GM18858 (cell line): ENCODE results near the gene TRANK1.

Source experiments
- ATAC-seq: cut with Tn5 transposase; IDR thresholded peaks from one replicate; pipeline ENCODE4 v1.9.1; 2021; ENCODE audit not compliant: unreplicated experiment

Gene TRANK1

DNA sequence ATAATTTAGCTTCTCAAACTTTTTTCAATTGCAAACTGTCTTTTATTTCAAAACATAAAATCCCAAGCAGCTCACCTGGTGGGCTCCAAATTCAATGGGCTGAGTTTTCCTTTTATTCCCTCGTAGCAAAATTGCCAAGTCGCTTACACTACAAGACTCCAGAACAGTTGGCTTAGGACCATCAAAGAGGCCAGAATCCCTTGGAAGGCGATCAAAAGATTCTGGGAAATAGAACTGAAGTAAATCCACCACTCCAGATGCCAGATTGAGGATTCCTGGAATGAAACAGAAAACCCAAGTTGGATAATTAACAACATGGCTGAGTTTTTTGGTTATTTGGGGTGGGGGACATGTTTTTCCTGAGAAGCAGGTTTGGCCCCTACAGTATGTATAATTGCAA, 92.8 kb downstream of the TRANK1 start:
- no peak for ATAC-seq

DNA sequence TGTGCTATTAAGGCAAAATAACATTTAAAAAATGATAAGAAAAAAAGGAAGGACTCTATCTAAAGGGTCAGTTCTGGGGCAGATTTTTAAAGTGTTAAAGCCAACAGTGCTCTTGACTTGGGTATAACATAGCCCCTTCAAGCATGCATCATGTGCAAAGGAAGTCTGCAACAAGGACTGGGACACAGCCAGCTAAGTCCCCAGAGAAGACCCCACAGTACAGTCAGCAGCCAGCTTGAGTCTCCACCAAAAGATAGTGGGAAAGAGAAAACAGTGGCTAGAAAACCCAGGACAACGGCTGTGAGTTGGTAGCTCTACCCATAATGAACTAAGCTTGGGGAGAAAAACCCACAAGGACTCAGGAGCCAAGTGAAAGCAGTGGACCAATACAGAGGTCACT, 94.1 kb downstream of the TRANK1 start:
- ATAC-seq: no peak

GRCh38 chr3:36846406-36846805, 98.4 kb downstream of the TRANK1 start:
- no peak for ATAC-seq

DNA sequence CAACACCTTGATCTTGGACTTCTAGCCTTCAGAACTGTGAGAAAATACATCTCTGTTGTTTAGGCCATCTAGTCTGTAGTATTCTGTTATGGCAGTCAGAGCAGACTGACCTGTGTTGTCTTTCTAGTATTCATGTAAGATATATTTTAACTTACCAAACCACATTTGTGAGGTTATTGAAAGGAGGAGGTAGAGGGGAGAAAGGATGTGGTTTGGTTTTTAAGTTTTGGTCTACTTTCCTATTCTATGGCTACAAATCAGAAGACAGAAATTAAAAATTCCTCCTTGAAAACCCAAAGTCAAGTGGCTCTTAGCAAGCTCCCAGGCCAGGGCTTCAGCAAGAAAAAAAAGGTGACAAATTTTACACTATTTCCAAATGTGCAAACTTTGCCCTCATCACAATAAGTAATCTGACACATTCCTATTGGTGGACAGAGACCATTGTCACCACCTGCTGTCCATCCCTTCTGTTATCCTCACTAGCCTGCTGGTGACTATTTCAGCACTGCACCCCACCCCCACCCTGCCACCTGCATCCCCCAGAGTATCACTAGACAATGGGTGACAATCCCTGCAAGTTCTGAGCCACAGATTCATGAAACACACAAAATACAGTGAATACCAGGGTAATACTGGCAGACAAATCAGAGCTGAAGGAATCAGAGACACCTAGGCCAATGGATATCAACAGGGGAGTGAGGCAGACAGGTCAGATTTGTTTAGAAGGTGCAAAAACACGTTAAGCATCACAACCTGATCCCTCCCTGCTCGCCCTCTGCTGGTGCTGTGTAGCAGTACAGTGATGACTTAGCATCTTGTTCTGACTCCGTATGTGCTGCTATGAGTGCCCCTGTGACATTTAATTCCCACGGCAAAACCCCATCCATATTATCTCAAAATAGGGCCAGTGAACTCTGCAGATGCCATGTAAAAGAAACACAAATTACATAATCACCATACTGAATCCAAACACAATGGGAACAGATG, 101.5 kb downstream of the TRANK1 start:
- ATAC-seq: peak; percentile 70

DNA sequence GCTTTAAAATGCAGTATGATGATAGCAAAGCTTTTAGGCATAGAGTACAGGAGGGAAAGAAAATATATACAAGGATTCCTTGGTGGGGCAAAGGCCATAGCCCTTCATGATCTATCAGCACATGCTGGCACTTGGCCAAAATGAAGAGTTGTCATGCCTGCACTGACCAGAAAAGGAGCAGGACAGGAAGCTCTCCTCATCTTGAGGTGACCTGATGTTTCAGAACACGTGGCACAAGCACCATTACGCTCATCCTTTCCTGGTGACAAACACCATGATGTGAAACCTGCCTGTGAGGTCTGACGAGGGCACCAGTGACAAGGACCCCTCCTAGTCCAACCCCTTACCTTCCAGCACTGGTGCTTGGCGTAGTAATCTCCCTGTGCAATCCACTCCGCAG, 102.6 kb downstream of the TRANK1 start:
- no peak for ATAC-seq

DNA sequence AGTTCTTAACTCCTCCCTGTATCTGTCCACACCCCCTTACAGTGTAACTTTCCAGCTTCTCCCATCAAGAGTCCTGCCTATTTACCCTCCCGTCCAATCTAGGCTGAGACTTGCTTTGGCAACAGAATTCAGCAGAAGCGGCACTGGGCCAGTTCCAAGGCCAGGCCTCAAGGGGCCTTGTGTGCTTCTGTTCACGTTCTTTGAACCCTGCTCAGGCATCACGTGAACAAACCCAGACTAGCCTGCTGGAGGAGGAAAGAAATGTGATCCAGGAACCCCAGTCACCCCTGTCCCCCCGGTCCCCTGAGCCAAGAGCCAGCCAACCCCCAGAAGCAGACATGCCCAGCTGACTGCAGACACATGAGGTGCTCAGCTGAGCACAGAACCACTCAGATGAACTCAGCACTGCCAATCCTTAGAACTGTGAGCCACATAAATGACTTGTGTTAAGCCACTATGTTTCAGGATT, 104.4 kb downstream of the TRANK1 start:
- no peak for ATAC-seq

- ATAC-seq: no peak
Observed at GRCh38 chr3:36837089-36837488, 107.8 kb downstream of the TRANK1 start.

GRCh38 chr3:36833160-36833814, 111.6 kb downstream of the TRANK1 start:
- ATAC-seq: no peak

DNA sequence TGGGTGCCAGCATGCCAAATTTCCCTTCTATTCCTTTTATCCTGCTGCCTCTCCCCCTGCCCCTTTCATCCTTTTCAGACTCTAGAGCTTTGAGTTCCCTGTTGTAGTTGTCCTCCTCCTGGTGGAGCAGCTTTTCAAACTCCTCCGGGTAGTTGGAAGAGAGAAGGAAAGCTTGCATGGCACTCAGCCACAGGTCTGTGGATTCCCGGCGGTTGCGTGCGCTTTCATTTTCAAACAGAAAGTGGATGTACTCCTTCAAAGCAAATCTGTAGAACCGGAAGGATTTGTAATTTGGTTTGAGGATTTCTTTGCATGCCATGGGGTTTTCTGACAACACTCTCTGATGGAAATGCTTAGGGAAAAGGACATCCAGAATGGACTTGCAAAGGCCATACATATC, 112.4 kb downstream of the TRANK1 start:
- no peak for ATAC-seq

- no peak for ATAC-seq
Observed at GRCh38 chr3:36827133-36827532, 117.7 kb downstream of the TRANK1 start.

DNA sequence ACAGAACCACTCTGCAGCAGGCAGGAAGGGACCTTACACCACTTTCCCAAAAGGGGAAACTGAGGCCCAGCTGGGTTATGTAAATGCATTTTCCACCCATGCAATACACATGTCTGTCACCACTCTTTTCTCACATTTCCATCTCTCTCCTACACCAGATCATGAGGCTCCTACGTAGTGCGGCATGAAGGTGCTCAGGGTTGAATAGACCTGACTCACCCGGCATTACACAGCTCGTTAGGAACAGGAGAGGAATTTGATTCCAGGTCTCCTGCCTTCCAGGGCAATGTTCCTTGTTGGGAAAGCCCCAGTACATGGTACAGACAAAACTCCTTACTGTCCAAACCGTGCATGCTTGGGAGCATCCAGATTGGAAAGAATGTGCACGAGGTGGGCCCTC, 118.6 kb downstream of the TRANK1 start:
- ATAC-seq: no peak

DNA sequence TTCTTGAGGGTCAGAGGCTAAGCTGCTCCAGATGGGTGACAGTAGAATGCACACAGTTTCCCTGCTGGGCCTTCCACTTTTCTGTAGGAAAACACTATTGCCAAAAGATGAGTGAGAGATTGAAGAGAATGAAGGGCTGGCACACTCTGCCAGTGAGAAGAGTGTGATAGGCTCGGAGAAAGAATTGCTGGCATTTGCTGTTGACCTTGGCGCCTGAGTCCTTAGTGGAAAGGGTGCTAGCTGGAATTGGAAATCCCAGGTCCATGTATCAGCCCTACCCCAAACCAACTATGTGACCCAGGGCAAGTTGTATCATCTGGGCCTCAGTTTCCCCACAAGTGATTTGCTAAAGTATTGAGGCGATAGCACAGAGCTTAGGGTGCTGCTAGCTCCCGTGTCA, 120.4 kb downstream of the TRANK1 start:
- no peak for ATAC-seq

- ATAC-seq: no peak
Observed at GRCh38 chr3:36823806-36824205, 121.0 kb downstream of the TRANK1 start.

DNA sequence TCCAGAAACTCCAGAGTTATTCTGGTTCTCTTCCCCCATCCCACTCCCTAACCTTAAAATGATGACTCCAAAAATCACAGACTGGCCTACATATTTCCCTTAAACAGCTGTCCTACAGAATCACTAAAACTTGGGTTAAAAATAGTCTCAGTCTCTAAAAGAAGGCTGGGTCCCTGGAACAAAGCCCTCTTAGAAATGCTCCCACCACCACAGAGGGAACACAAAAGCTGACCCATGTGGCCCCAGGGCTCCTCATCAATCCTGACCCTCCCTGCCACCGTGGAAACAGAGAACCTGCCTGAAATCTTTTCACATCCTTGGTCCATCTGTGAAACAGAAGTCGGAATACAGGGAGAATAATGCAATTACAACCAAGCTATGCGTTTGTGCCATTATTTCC, 124.8 kb downstream of the TRANK1 start:
- ATAC-seq: no peak

DNA sequence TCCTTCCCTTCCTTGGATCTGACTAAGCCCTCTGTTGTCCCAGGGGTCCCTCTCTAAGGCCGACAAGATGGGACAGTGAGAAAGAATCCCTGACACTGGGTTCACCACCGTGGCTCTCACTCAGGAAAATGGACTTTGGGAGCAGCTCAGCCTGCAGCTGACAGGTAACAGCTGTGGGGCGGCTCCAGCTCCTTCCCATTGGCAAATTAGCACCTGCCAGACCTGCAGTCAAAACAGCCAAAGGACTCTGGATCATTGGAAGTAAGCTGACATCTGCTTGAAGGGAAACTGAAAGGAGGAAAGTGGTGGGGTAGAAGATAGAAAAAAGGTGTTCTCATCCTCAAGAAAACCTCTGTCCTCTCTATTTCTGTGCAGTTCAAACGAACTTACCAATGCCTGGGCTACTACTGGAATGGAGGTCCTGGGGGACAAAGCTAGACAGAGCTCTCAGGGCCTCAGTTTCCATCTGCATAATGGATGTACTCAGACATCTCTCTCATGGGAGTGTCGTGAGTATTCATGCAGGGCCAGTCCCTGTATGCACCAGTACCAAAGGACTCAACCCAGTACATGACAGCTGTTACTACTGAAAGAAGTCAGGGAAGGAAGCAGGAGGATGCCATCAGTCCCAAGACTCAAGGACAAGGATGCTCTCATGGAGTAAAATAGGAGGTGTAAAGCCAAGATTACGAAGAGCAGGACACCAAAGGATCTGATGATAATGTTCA, 126.9 kb downstream of the TRANK1 start:
- ATAC-seq: no peak

DNA sequence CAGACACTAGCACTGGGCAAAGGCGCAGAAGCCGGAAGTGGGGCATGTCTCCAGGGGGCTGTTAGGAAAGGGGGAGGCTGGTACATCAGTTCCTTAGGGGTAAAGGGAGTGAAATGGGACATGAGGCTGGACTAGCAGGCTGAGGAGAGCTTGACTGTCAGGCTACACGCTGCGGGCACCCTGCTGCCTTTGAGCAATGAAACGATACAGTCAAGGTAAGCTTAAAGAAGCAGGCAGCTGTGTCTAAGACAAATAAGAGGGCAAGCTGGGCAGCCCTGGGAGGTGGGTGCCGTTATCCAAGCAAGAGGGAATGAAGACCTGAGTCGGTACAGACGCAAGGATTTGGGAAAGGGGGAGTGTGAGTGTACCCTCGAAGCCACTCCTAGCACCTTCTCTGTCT, 129.5 kb downstream of the TRANK1 start:
- ATAC-seq: no peak

GRCh38 chr3:36814776-36815175, 130.1 kb downstream of the TRANK1 start:
- ATAC-seq: no peak

DNA sequence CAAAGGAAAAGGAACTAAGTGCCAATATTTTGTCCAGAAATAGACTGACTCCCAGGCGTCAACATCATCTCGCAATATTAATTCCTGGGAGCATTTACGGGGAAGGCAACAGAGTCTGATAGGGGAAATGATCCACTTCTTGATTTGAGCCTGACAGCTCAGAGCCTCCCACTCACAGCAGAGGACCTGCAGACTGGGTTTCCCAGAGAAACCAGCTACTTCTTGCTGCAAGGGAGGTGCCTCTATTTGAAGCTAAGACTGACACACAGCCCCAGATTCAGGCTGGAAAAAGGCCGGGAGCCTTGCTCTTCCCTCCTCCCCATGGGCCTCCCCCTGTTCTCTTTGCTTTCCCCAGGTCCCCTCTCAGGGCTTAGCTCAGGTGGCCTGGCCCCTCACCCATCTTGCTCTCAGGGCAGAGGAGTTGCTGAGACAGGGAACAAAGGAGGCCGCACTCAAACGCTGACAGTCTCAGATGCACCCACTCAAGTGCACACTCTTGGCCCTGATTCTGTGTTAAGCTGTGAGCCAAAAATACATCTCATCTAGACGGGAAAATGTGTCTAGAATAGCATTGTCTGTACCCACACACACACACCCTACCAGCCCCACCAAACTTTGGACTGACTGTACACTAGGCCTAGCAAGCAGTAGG, 130.7 kb downstream of the TRANK1 start:
- ATAC-seq: no peak

DNA sequence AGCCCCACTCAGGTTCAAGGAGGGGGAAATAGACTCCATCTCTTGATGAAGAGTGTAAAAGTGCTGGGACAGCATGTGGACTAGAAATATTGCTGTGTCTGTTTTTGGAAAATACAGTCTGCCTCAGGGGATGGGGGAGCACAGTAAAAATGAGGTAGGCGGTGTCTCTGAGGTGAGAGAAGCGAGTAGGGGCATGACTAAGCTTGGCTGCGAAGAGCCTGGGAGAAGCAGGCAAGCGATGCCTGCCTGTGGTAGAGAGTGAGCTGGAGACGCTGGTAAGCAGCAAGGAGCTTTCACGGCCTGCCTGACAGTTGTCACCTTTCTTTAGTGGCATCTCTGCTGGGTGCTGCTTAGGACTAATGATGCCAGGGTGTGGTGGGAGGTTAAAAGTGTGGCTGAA, 131.5 kb downstream of the TRANK1 start:
- no peak for ATAC-seq

DNA sequence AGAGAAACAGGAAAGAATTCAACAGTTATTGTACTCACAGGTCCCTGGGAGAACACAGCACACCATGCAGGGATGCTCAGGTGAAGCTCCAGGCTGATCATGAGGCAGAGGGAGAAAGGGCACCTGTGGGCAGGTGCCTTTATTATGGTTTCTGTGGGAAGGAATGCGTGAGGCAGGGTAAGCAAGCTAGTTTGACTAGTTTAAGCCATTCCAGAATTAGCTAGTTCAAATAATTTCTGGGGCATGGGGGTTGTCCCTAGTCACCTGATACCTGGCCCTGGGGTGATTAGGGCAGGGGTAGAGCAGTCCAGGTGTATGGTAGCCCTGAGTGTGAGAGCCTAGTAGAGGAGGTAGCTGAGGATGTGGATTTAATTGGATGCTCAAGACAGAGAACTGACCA, 132.6 kb downstream of the TRANK1 start:
- no peak for ATAC-seq

DNA sequence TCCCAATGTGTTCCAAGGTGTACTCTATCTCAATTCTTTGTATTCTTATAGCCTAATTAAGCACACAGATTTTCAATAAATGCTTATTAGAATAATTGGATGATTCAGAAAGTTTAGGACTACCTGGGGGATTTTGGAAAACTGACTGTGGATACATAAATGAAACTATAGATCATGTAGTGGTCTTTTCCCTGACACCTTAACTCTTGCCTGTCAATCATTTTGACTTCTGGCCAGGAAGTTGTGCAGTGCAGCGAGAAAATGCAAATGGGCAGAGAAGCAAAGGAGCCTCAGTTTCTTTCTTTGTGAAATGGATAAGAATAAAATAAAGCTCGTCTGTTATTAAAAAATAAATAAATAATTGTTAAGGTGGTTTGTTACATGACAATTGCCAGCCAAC, 133.1 kb downstream of the TRANK1 start:
- no peak for ATAC-seq
